ENCODE measurements around the gene PRMT1.
"Not testable (repeated sequence)": the region's sequence is repeated elsewhere in the genome, so short reads cannot be mapped to it uniquely, and the experiment has no call there.

The PRMT1 gene

DNA sequence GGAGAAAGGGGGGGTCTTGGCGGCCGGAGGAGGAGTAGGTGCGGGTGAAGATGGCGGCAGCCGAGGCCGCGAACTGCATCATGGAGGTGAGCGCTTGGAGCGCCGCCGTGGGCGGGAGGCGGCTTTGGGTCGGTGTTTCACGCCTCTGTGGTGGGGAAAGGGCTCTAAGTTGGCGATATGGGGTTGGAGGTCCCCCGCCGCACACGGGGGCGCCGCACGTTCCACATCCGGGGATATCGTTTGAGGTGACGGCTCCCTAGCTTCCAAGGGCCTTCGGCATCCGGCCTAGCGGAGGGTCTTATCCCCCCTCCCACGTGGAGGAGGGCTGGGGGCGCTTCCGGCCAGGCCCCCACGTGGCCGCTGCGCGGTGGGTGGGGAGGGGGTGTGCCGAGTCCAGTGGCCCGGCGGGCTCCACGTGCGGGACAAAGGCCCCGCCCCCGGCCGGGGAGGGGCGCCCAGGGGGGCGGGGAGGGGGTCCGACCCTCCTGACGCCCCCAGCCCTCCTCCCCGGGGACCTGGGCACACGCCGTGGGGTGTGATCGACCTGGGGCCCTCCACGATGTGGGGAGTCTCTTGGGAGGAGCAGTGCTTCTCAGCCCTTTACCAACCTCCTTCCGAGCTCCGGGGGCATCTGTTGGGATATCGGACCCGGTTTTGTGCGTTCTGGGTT lies at the start of gene PRMT1:
Gene PRMT1 (plus strand): TSS at position 41 of the 670 bp plus-strand sequence. CDS start 10 bp downstream, at position 51.
- peak; percentile 78 for DNase-seq

GRCh38 chr19:49629659-49630058 lies 47.4 kb upstream of the PRMT1 start:
- DNase-seq = no peak

GRCh38 chr19:49631014-49631588 lies 46.0 kb upstream of the PRMT1 start:
- DNase-seq = peak; percentile 31

DNA sequence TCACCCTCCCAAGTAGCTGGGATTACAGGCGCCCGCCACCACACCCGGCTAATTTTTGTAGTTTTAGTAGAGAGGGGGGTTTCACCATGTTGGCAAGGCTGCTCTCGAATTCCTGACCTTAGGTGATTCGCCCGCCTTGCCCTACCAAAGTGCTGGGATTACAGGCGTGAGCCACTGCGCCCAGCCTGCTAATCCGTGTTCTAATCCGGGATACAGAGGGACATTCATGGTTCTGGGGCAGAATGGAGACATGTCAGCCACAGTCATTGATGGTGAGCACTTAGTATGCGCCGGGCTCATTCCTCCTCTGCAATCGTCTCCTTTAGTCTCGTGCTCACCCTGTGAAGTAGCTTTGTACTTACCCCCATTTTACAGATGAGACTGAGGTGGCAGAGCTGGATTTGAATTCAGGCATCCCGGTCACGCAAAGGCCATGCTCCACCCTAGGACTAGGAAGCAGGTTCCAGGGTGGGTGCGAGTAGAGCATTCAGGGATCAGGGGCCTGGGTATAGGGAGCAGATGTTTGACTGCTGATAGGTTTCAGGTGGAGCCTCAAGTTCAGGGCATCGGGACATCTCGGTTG lies 45.4 kb upstream of the PRMT1 start:
- DNase-seq = no peak

- DNase-seq = no peak
Measured at GRCh38 chr19:49632576-49632975, 44.5 kb upstream of the PRMT1 start.

DNA sequence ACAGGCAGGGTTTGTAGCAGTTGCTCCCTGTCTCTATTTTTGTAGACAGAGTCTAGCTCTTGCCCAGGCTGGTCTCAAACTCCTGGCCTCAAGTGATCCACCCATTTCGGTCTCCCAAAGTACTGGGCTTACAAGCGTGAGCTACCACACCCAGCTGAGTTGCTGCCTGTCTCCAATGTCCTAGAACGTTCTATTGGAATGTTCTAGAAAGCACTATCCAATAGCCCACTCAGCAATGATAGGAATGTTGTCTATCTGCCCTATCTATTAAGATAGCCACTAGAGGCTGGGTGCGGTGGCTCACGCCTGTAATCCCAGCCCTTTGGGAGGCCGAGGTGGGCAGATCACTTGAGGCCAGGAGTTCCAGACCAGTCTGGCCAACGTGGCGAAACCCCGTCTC lies 43.8 kb upstream of the PRMT1 start:
- DNase-seq = not testable (repeated sequence)

DNA sequence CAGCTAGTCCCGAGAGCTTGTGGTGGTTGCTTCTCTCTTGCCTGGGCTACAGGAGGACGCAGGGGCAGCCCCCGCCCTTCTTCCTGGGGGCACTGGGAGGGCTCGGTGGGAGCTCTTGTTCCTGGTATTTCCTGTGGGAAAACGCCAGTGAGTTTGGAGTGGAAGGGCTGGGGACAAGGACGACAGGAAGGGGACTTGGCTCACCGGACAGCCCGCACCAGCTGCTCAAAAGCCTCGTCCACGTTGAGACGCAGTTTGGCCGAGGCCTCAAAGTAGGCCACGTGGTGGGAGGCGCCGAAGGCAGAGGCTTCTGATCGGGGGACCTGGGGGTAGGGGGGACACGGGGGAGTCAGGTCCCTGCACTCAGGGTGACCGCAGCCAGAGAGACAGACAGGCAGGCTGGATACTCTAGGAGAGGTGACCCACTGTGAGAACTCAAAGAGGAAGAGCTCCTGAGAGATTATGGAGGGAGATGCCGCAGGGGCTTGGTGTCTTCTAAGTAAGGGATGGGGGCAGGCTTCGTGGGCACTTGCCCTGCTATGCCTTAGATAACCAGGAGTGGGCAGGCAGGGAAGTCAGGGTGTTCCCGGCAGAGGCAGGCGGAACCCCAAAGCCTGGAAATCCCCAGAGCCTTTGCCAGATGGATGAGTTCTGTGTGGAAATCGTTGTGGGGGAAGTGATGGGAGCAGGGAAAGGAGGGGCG lies 41.4 kb upstream of the PRMT1 start:
- peak; percentile 35 for DNase-seq

DNA sequence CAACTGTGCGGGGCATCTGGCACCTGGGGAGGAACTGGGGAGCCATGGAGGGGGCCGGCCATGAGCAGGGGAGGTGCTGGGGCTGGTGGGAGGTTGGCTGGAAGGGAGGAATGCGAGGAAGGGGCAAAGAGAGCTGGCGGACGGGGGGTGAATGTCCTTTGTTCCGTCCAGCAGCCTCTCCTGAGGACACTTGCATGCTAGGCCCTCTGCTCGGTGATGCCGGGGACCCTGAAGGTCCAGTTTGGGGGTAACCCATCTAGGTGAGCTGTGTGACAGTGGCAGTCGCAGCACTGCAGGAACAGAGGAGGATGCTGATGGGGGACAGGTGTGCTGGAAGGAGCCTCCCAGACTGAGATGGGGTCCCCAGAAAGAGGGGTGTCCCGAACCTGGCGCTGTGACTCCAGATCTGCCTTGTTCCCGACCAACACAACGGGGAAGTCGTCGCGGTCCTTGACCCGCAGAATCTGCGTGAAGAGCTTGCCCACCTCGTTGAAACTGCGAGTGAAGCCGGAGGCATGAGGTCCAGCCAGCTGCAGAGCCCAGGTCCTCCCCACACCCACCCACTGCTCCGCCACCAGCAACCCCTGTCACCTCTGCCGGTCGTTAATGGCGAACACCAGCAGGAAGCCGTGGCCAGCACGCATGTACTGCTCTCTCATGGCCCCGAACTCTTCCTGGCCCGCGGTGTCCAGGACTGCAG lies 40.7 kb upstream of the PRMT1 start:
- no peak for DNase-seq

DNA sequence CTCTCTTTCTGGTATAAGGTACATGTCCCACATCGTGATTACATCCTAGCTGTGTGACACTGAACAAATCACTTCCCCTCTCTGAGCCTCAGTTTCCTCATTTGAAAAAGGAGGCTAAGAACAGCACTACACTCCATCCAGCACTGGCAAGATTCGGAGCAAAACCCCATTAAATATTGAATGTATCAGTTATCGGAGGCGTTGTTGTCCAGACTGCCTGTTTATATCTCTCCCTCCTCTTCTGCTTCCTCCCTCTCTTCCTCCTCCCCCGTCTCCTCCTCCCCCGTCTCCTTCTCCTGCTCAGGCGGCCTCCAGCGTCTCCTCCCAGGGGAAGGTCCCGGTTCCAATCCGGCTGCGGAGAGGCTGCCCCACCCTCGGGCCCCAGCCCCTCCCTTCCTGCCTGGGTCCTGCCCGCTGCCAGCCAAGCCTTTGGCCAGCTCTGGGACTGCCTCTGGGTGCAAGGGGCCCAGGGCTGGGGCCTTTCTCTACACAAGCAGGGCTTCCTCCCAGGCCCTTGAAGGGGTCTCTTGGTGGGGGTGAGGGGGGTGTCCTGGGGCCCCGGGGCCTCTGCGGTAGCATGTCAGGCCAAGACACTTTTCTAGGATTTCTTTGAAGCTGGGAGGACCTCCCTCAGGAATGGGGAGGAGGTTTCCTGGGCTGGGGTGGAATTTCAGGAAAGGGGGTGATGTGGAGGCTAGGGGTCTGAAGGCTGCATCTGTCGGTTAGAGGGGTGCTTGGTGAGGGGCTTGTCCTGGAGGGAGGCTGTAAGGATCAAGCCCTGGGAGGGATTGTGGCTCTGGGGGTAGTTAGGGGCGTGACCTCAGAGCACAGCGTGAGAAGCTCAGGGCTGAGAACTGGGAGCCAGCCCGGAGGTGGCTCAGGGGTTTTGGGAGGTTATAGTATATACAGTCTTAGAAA lies 39.0 kb upstream of the PRMT1 start:
- DNase-seq = no peak

GRCh38 chr19:49639401-49640112 lies 37.5 kb upstream of the PRMT1 start:
- peak; percentile 21 for DNase-seq

GRCh38 chr19:49640113-49640898 lies 36.8 kb upstream of the PRMT1 start, which contains the start of gene RRAS:
RRAS (minus strand) TSS chr19:49640143; CDS start chr19:49640098, 45 bp downstream.
- DNase-seq = peak; percentile 100

- DNase-seq = peak; percentile 99
Measured at GRCh38 chr19:49641688-49642491, 35.2 kb upstream of the PRMT1 start, which contains the start of gene SCAF1. SCAF1 (plus strand) TSS chr19:49642209; CDS start chr19:49645027, 2,818 bp downstream.

DNA sequence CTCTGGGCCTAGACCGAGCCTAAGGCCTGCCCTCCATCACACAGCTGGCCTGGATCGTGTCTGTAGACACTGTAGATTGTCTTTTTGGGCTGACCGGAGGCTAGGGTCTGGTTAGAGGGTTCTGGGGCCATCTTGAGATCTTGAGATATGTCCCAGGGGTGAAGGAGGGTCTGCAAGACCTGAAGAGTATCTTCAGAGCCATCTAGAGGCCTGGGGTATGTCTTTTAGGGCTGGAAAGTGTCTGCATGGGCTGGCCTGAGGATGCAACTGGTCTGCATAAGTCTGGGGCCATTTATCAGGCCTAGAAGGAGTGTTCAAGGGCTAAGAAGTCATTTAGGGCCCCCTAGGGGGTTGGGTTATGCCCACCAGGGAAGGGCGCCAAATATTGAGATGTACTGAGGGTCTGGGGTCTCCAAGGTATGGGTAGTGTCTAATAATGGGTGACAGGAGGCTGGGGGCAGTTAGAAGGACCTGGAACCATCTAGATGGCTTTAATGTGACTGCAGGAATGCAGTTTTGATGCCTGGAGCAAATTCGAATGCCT lies 34.5 kb upstream of the PRMT1 start:
- peak; percentile 20 for DNase-seq

DNA sequence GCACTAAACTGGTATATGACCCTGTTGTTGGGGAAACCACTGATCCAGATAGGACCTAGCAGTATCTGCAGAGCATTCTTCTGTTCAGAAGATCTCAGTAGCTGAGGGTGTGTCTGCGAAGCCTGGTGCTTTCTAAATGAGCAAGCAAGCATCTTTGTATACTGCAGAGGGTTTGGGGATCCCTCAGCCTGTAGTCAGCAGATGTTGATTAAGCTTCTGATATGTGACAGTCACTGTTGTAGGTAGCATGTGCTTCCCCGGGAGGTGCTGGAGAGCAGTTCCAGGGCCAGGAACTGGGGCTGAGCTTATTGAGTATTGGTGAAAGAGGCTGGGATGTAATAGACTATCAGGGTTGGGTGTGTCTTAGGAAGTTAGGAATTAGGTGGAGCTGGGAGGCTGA lies 33.6 kb upstream of the PRMT1 start:
- no peak for DNase-seq

DNA sequence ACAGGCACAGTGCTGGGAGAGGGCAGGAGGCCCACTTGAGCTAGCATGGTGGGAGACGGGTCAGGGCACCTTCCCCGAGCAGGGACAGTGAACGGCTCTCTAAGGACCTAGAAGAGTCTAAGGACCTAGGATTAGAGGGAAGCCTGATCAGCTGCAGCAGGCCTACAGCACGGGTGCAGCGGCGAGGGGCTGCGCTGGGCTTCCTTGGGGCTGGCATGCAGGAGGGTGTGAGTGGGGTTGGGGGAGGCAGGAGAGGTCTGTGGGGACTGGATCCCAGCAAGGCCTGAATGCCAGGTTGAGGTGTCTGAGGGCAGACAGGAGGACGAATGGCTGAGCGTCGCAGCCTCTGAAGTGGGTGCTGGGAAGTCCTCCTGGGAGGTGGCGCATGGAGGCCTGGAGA lies 31.5 kb upstream of the PRMT1 start:
- DNase-seq = no peak

DNA sequence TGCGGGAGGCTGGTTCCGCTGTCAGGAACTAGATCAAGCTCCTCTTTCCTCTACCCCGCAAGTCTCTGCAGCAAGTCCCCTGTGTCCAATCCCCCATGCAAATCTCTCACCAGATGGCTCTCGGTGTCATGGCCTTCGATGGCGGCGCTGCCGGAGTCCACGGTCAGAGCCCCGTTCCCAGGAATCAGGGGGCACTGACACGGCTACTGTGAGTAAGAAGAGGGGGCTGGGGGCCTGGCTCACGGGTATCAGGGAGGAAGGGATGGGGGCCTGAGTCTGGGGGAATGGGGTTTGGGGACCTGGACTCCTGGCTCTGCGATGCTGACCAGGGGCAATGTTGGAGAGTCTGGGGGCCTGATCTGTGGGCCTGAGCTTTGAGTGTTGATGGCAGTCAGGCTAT lies 31.1 kb upstream of the PRMT1 start:
- no peak for DNase-seq

GRCh38 chr19:49646586-49646985 lies 30.5 kb upstream of the PRMT1 start:
- no peak for DNase-seq

- no peak for DNase-seq
Measured at GRCh38 chr19:49651029-49651819, 25.8 kb upstream of the PRMT1 start.

All from NCI-H2171 treated with DMSO at 0.1 percent for 48 hours (cell line).